K562 (cell line): ENCODE measurements around the gene BHMT2. TPM values are rescaled to one million over a fixed set of nuclear protein-coding genes. Genes with fewer than 3 reads are reported as not detected.
A peak's percentile ranks its signal among the peaks of the same experiment; 100 is the strongest.

Source experiments
- ARNT ChIP-seq, 2 experiments: fragments of 450-650 bp; IDR thresholded peaks; 2 replicates each; pipeline ENCODE4 v1.6.1; 2016; ENCODE audit warnings: mild to moderate bottlenecking in 1 of 2
- BCOR ChIP-seq: fragments of 450-650 bp; IDR thresholded peaks from 2 replicates; pipeline ENCODE4 v1.6.1; 2016
- HDAC8 ChIP-seq: fragments of 450-650 bp; IDR thresholded peaks from 2 replicates; pipeline ENCODE4 v1.6.1; 2016; ENCODE audit warnings: mild to moderate bottlenecking, missing genetic modification characterization, moderate library complexity, missing compliant biosample characterization
- HDGF ChIP-seq: fragments of 450-650 bp; IDR thresholded peaks from 2 replicates; pipeline ENCODE4 v1.6.1; 2016
- HMG20A ChIP-seq: fragments of 450-650 bp; formaldehyde crosslinking; conservative IDR thresholded peaks from 2 replicates; pipeline ENCODE4 v1.4.0; 2020; ENCODE audit warnings: mild to moderate bottlenecking, mixed read lengths
- JUNB ChIP-seq: fragments of 450-650 bp; formaldehyde crosslinking; conservative IDR thresholded peaks from 2 replicates; pipeline ENCODE4 v1.4.0; 2020; ENCODE audit warnings: mild to moderate bottlenecking
- KLF16 ChIP-seq: IDR thresholded peaks from 2 replicates; pipeline ENCODE4 v1.6.1; 2016; ENCODE audit warnings: antibody characterized with exemption
- MCM5 ChIP-seq: fragments of 450-650 bp; IDR thresholded peaks from 2 replicates; pipeline ENCODE4 v1.6.1; 2016; ENCODE audit warnings: low read depth
- MEF2D ChIP-seq: conservative IDR thresholded peaks from 2 replicates; pipeline ENCODE4 v1.6.1; 2016; ENCODE audit warnings: low read depth, missing genetic modification characterization, missing compliant biosample characterization
- PHB ChIP-seq: fragments of 250-450 bp; sonication (Bioruptor Pico); IDR thresholded peaks from 2 replicates; pipeline ENCODE4 v1.5.0; 2021
- PHF8 ChIP-seq: fragments of 200-600 bp; sonication (generic); IDR thresholded peaks from 2 replicates; pipeline ENCODE4 v1.6.1; 2012; ENCODE audit warnings: mixed run types, mild to moderate bottlenecking, inconsistent platforms, low read length, moderate library complexity, borderline replicate concordance
- RB1 ChIP-seq: fragments of 450-650 bp; IDR thresholded peaks from 2 replicates; pipeline ENCODE4 v1.6.1; 2017; ENCODE audit warnings: low read depth, mild to moderate bottlenecking
- RBM15 ChIP-seq: fragments of 200-400 bp; formaldehyde crosslinking; IDR thresholded peaks from 2 replicates; pipeline ENCODE4 v1.6.1; 2018; ENCODE audit warnings: mild to moderate bottlenecking, low read length, moderate library complexity; ENCODE audit not compliant: insufficient read depth
- SAFB ChIP-seq: fragments of 200-400 bp; formaldehyde crosslinking; IDR thresholded peaks from 2 replicates; pipeline ENCODE4 v1.6.1; 2017; ENCODE audit warnings: low read depth, low read length, borderline replicate concordance
- TOE1 ChIP-seq, 2 experiments: fragments of 450-650 bp in 1 of 2; sonication (generic) in 1 of 2; formaldehyde crosslinking in 1 of 2; IDR thresholded peaks; 2 replicates each; pipeline versions ENCODE4 v1.7.1 to v1.8.0; 2016 to 2022; ENCODE audit warnings: borderline replicate concordance in 2 of 2, mild to moderate bottlenecking in 2 of 2, antibody characterized with exemption in 1 of 2, inconsistent platforms in 1 of 2, low read depth in 1 of 2, missing genetic modification reagents in 1 of 2, moderate library complexity in 1 of 2
- ZEB2 ChIP-seq: fragments of 450-650 bp; IDR thresholded peaks from 2 replicates; pipeline ENCODE4 v1.6.1; 2016
- polyA plus RNA-seq, 8 experiments: library from polyadenylated mRNA; depleted of rRNA in 4 of 8; stranded (reverse) in 5 of 8; unstranded in 3 of 8; fragments of >200 nt; fragmentation: Nextera tagmentation in 2 of 8; fragmentation: Illumina TruSeq in 1 of 8; extraction: Ambion mirVana in 2 of 8; extraction: Trizol in 1 of 8; gene quantifications; 2 replicates each; pipeline versions ENCODE4 v1.2.1 to v1.2.3, GENCODE V29; 2011 to 2014; ENCODE audit warnings: inconsistent platforms in 1 of 8, missing spikeins in 1 of 8
- total RNA-seq, 7 experiments: library from RNA; depleted of rRNA in 6 of 7; stranded (reverse); fragments of >200 nt in 6 of 7; fragmentation: Illumina TruSeq in 2 of 7; extraction: Trizol in 2 of 7; gene quantifications; 2 replicates each; pipeline versions ENCODE4 v1.2.1 to v1.2.3, GENCODE V29; 2011 to 2021; ENCODE audit warnings: low replicate concordance in 1 of 7
- TF ChIP-seq, protein P1 (sequence below): fragments of 250-450 bp; sonication (Bioruptor Pico); IDR thresholded peaks from 2 replicates; pipeline ENCODE4 v1.8.0; 2022; ENCODE audit warnings: moderate library complexity, mild to moderate bottlenecking, inconsistent platforms
- TF ChIP-seq, protein P2 (sequence below): sonication (generic); formaldehyde crosslinking; IDR thresholded peaks from 2 replicates; pipeline ENCODE4 v1.8.1; 2022; ENCODE audit warnings: missing genetic modification reagents
- TF ChIP-seq, protein P3 (sequence below): conservative IDR thresholded peaks from 2 replicates; pipeline ENCODE4 v1.6.1; 2011; ENCODE audit warnings: low read depth, mild to moderate bottlenecking, low read length; ENCODE audit not compliant: control insufficient read depth
- TF ChIP-seq, protein P4 (sequence below), 2 experiments: fragments of 200-800 bp in 1 of 2; sonication (Bioruptor generic) in 1 of 2; sonication (generic) in 1 of 2; formaldehyde crosslinking in 1 of 2; IDR thresholded peaks in 1 of 2; conservative IDR thresholded peaks in 1 of 2; 2 replicates each; pipeline versions ENCODE4 v1.5.0 to v1.6.1; 2016 to 2020; ENCODE audit warnings: missing compliant biosample characterization in 1 of 2, missing genetic modification characterization in 1 of 2, missing genetic modification reagents in 1 of 2

Gene BHMT2
- total and polyA plus RNA-seq, 9 of the 15 experiments (the other 6 are each of a cell fraction or from before 2014, with no cell fraction given): not detected

DNA sequence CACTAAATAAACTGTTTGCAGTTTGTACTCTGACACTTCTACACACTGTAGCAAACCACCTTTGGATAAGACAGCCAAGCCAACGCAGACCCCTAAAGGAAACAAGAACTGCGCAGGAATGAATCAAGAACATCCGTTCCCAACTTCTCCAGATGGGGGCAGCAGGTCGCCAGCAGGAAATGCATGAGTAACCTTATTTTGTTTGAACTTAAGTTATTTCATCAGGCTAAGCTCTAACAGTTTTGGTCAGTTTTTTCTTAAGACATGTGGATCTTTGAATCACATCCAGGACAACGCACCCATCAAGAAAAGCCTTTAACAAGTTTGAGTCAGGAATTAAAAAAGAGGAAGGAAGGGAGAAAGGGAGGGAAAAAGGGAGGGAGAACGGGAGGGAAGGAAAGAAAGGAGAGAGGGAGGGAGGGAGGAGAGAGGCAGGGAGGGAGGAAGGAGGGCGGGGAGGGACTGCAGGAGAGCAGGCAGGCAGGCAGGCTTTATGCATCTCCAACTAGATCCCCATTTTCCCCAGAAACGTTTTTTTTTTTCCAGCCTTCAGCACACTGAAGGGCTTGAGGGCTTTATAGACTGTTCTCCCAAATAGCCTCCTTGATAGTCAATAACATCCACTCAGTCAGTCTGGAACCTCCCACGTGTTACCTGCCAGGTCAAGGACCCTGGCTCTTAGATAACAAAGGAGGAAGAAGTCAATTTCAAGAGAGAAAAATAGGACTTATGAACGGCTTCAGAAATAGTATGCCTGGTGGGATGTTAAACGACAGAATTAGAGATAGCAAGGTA lies 64.3 kb downstream of the BHMT2 start (continued):
- TF ChIP-seq, protein P1, sequence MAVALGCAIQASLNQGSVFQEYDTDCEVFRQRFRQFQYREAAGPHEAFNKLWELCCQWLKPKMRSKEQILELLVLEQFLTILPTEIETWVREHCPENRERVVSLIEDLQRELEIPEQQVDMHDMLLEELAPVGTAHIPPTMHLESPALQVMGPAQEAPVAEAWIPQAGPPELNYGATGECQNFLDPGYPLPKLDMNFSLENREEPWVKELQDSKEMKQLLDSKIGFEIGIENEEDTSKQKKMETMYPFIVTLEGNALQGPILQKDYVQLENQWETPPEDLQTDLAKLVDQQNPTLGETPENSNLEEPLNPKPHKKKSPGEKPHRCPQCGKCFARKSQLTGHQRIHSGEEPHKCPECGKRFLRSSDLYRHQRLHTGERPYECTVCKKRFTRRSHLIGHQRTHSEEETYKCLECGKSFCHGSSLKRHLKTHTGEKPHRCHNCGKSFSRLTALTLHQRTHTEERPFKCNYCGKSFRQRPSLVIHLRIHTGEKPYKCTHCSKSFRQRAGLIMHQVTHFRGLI (CRISPR knock-in tag): no peak
- TF ChIP-seq BCOR: peak; percentile 49; the same call in 1 of the 2 replicates
- TF ChIP-seq PHF8: no peak
- TF ChIP-seq HMG20A (CRISPR knock-in tag): no peak
- TF ChIP-seq, protein P2, sequence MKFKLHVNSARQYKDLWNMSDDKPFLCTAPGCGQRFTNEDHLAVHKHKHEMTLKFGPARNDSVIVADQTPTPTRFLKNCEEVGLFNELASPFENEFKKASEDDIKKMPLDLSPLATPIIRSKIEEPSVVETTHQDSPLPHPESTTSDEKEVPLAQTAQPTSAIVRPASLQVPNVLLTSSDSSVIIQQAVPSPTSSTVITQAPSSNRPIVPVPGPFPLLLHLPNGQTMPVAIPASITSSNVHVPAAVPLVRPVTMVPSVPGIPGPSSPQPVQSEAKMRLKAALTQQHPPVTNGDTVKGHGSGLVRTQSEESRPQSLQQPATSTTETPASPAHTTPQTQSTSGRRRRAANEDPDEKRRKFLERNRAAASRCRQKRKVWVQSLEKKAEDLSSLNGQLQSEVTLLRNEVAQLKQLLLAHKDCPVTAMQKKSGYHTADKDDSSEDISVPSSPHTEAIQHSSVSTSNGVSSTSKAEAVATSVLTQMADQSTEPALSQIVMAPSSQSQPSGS (CRISPR knock-in tag): no peak
- TF ChIP-seq RB1: peak; percentile 52; the same call in 1 of the 2 replicates
- no peak for TF ChIP-seq RBM15
- no peak for TF ChIP-seq PHB (CRISPR knock-in tag)
- no peak for TF ChIP-seq MEF2D (tag)
- TF ChIP-seq MCM5: no peak
- TF ChIP-seq TOE1 (IDR thresholded peaks at IDR 0.05; ENCODE audit: borderline replicate concordance): no peak
- no peak for TF ChIP-seq TOE1 (CRISPR knock-in tag; IDR thresholded peaks at IDR 0.05; ENCODE audit: borderline replicate concordance, low read depth)
- no peak for TF ChIP-seq KLF16
- peak; percentile 43; the same call in 1 of the 2 replicates for TF ChIP-seq HDGF
- TF ChIP-seq SAFB: no peak
- TF ChIP-seq ZEB2: peak; percentile 64; the same call in 1 of the 2 replicates
- no peak for TF ChIP-seq JUNB (CRISPR knock-in tag)
- TF ChIP-seq, protein P3, sequence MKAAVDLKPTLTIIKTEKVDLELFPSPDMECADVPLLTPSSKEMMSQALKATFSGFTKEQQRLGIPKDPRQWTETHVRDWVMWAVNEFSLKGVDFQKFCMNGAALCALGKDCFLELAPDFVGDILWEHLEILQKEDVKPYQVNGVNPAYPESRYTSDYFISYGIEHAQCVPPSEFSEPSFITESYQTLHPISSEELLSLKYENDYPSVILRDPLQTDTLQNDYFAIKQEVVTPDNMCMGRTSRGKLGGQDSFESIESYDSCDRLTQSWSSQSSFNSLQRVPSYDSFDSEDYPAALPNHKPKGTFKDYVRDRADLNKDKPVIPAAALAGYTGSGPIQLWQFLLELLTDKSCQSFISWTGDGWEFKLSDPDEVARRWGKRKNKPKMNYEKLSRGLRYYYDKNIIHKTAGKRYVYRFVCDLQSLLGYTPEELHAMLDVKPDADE: no peak
- TF ChIP-seq HDAC8 (tag): no peak
- TF ChIP-seq ARNT (IDR thresholded peaks at IDR 0.05): peak in 1 of 2 experiments; percentile 66; a peak in 2 of 4 replicates
- TF ChIP-seq, protein P4, sequence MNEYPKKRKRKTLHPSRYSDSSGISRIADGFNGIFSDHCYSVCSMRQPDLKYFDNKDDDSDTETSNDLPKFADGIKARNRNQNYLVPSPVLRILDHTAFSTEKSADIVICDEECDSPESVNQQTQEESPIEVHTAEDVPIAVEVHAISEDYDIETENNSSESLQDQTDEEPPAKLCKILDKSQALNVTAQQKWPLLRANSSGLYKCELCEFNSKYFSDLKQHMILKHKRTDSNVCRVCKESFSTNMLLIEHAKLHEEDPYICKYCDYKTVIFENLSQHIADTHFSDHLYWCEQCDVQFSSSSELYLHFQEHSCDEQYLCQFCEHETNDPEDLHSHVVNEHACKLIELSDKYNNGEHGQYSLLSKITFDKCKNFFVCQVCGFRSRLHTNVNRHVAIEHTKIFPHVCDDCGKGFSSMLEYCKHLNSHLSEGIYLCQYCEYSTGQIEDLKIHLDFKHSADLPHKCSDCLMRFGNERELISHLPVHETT (CRISPR knock-in tag; conservative IDR thresholded peaks at IDR 0.05 in 1 of 2, IDR thresholded peaks at IDR 0.05 in 1 of 2): no peak
